BLaER1 (cell line): ENCODE measurements around the gene MRFAP1L1.
A peak's percentile ranks its signal among the peaks of the same experiment; 100 is the strongest.

Source experiments
- H3K27ac ChIP-seq: shearing (Covaris generic); formaldehyde crosslinking; 2 replicates; pipeline ENCODE4 v1.8.1; 2022
- H3K27me3 ChIP-seq: shearing (Covaris generic); formaldehyde crosslinking; 2 replicates; pipeline ENCODE4 v1.8.1; 2022
- H3K36me3 ChIP-seq: shearing (Covaris generic); formaldehyde crosslinking; 2 replicates; pipeline ENCODE4 v1.8.1; 2022
- H3K4me1 ChIP-seq: shearing (Covaris generic); formaldehyde crosslinking; 2 replicates; pipeline ENCODE4 v1.8.1; 2022
- H3K4me2 ChIP-seq: shearing (Covaris generic); formaldehyde crosslinking; 2 replicates; pipeline ENCODE4 v1.8.1; 2022
- H3K4me3 ChIP-seq: shearing (Covaris generic); formaldehyde crosslinking; 2 replicates; pipeline ENCODE4 v1.8.1; 2022
- H3K9ac ChIP-seq: shearing (Covaris generic); formaldehyde crosslinking; 2 replicates; pipeline ENCODE4 v1.8.1; 2022
- H3K9me3 ChIP-seq: shearing (Covaris generic); formaldehyde crosslinking; 2 replicates; pipeline ENCODE4 v1.8.1; 2022
- H4K20me1 ChIP-seq: shearing (Covaris generic); formaldehyde crosslinking; 2 replicates; pipeline ENCODE4 v1.8.1; 2022
- Cebpa-rat ChIP-seq: shearing (Covaris generic); IDR thresholded peaks from 2 replicates; pipeline ENCODE4 v1.8.1; 2022

MRFAP1L1 gene

GRCh38 chr4:6716958-6717655 lies 7.4 kb upstream of the MRFAP1L1 start:
- H3K27ac ChIP-seq: peak overlapping the region; percentile 96
- H4K20me1 ChIP-seq: peaks cover 34% of the 10 kb centered on the region
- no peaks in the 10 kb centered on the region for H3K36me3 ChIP-seq
- H3K27me3 ChIP-seq: no peaks in the 10 kb centered on the region
- no peak for TF ChIP-seq Cebpa-rat
- H3K9ac ChIP-seq: peak overlapping the region; percentile 95
- peak overlapping the region; percentile 84 for H3K4me2 ChIP-seq
- peak overlapping the region; percentile 95 for H3K4me3 ChIP-seq
- no peaks in the 10 kb centered on the region for H3K9me3 ChIP-seq
- H3K4me1 ChIP-seq: peaks cover 44% of the 10 kb centered on the region

- peaks cover 34% of the 10 kb centered on the region for H4K20me1 ChIP-seq
- no peaks in the 10 kb centered on the region for H3K9me3 ChIP-seq
- H3K4me2 ChIP-seq: peak within 1 kb of the TSS; percentile 84
- no peak for TF ChIP-seq Cebpa-rat
- no peaks in the 10 kb centered on the region for H3K36me3 ChIP-seq
- peak within 1 kb of the TSS; percentile 95 for H3K9ac ChIP-seq
- peak within 1 kb of the TSS; percentile 95 for H3K4me3 ChIP-seq
- H3K27ac ChIP-seq: peak within 1 kb of the TSS; percentile 96
- H3K27me3 ChIP-seq: no peaks in the 10 kb centered on the region
- peaks cover 44% of the 10 kb centered on the region for H3K4me1 ChIP-seq
Observed at GRCh38 chr4:6716018-6716911, 6.6 kb upstream of the MRFAP1L1 start, which contains the start of gene BLOC1S4. Gene BLOC1S4 (plus strand): TSS chr4:6716174. CDS start chr4:6716210, 36 bp downstream.

GRCh38 chr4:6715704-6716017 lies 6.0 kb upstream of the MRFAP1L1 start:
- Histone ChIP-seq H3K27me3 (no peaks in the 10 kb centered on the region), H3K4me3 (peak overlapping the region; percentile 95), H3K4me2 (peak overlapping the region; percentile 84), H3K9ac (peak overlapping the region; percentile 95), H3K36me3 (no peaks in the 10 kb centered on the region), H4K20me1 (peaks cover 34% of the 10 kb centered on the region), H3K27ac (peak overlapping the region; percentile 96), H3K4me1 (peaks cover 44% of the 10 kb centered on the region), H3K9me3 (no peaks in the 10 kb centered on the region)
- TF ChIP-seq Cebpa-rat: no peak

GRCh38 chr4:6714954-6715353 lies 5.3 kb upstream of the MRFAP1L1 start:
- peak overlapping the region; percentile 84; the same call in 1 of the 2 replicates for H3K4me2 ChIP-seq
- no peaks in the 10 kb centered on the region for H3K9me3 ChIP-seq
- no peak overlapping the region for H3K27ac ChIP-seq
- peaks cover 44% of the 10 kb centered on the region for H3K4me1 ChIP-seq
- no peak for TF ChIP-seq Cebpa-rat
- no peaks in the 10 kb centered on the region for H3K27me3 ChIP-seq
- H3K36me3 ChIP-seq: no peaks in the 10 kb centered on the region
- H3K4me3 ChIP-seq: no peak overlapping the region
- peaks cover 34% of the 10 kb centered on the region for H4K20me1 ChIP-seq
- no peak overlapping the region for H3K9ac ChIP-seq

GRCh38 chr4:6710996-6711395 lies 1.3 kb upstream of the MRFAP1L1 start:
- Histone ChIP-seq H3K4me3 (no peak overlapping the region), H3K9ac (no peak overlapping the region), H3K4me1 (peaks cover 47% of the 10 kb centered on the region), H3K36me3 (peaks cover 22% of the 10 kb centered on the region), H3K4me2 (no peak overlapping the region), H4K20me1 (peaks cover 34% of the 10 kb centered on the region), H3K27ac (no peak overlapping the region), H3K9me3 (no peaks in the 10 kb centered on the region), H3K27me3 (no peaks in the 10 kb centered on the region)
- no peak for TF ChIP-seq Cebpa-rat

- peaks cover 50% of the 10 kb centered on the region for H3K4me1 ChIP-seq
- H3K27me3 ChIP-seq: no peaks in the 10 kb centered on the region
- H3K9ac ChIP-seq: peak overlapping the region; percentile 62; the same call in 1 of the 2 replicates
- H4K20me1 ChIP-seq: peaks cover 41% of the 10 kb centered on the region
- H3K9me3 ChIP-seq: no peaks in the 10 kb centered on the region
- peak overlapping the region; percentile 88 for H3K4me3 ChIP-seq
- peak overlapping the region; percentile 36 for H3K27ac ChIP-seq
- peaks cover 28% of the 10 kb centered on the region for H3K36me3 ChIP-seq
- H3K4me2 ChIP-seq: peak overlapping the region; percentile 97
- no peak for TF ChIP-seq Cebpa-rat
Observed at GRCh38 chr4:6710282-6710681, 617 bp upstream of the MRFAP1L1 start.

GRCh38 chr4:6706173-6706572 lies 3.5 kb downstream of the MRFAP1L1 start:
- peaks cover 48% of the 10 kb centered on the region for H3K4me1 ChIP-seq
- TF ChIP-seq Cebpa-rat: no peak
- H3K36me3 ChIP-seq: peaks cover 68% of the 10 kb centered on the region
- H4K20me1 ChIP-seq: peaks cover 62% of the 10 kb centered on the region
- no peak overlapping the region for H3K4me3 ChIP-seq
- H3K9me3 ChIP-seq: peaks cover 12% of the 10 kb centered on the region
- no peak overlapping the region for H3K9ac ChIP-seq
- H3K27ac ChIP-seq: no peak overlapping the region
- H3K27me3 ChIP-seq: no peaks in the 10 kb centered on the region
- H3K4me2 ChIP-seq: peak overlapping the region; percentile 97

DNA sequence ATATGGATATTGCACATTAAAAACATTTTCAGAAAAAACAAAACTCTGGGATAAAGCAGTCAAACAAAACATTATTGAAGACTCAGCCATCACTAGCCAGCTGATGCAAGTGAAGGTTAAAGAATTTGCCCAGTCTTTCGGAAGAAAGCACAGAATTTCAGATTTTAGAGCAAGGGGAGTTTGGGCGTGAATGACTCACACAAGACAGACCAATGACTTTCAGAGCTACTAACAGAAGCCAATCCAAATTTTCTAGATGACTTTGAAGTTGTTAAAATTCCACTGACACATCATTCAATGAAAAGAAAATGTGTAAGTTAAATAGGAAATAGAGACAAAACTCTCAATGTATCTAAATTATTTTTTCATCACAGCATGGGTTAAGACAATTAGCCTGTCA lies 4.0 kb downstream of the MRFAP1L1 start:
- peaks cover 44% of the 10 kb centered on the region for H3K4me1 ChIP-seq
- no peak overlapping the region for H3K4me3 ChIP-seq
- no peak overlapping the region for H3K27ac ChIP-seq
- peaks cover 12% of the 10 kb centered on the region for H3K9me3 ChIP-seq
- no peak overlapping the region for H3K4me2 ChIP-seq
- peaks cover 71% of the 10 kb centered on the region for H3K36me3 ChIP-seq
- H3K9ac ChIP-seq: no peak overlapping the region
- H3K27me3 ChIP-seq: no peaks in the 10 kb centered on the region
- TF ChIP-seq Cebpa-rat: no peak
- H4K20me1 ChIP-seq: peaks cover 62% of the 10 kb centered on the region

DNA sequence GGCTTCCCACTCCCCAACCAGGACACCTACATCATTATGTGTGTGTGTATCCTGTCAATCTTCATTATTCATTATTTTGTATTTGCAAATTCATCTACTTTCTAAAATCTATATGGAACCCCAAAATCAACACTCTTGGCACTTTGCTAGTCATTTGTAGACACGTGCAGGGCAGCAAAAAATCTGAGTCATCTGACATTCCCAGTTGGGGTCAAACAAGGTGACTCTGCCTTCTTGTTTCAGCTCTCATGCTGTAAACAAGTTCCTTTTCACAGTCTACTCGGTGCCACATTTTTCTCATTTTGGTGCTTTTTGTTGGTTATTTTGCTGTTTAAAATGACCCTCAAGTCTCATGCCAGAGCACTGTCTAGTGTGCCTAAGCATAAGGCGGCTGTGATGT lies 5.9 kb downstream of the MRFAP1L1 start:
- TF ChIP-seq Cebpa-rat: no peak
- Histone ChIP-seq H3K4me2 (no peak overlapping the region), H3K27ac (no peak overlapping the region), H3K9ac (no peak overlapping the region), H3K4me1 (peaks cover 47% of the 10 kb centered on the region), H3K4me3 (no peak overlapping the region), H3K9me3 (peaks cover 12% of the 10 kb centered on the region), H4K20me1 (peaks cover 56% of the 10 kb centered on the region), H3K36me3 (peaks cover 87% of the 10 kb centered on the region), H3K27me3 (no peaks in the 10 kb centered on the region)

DNA sequence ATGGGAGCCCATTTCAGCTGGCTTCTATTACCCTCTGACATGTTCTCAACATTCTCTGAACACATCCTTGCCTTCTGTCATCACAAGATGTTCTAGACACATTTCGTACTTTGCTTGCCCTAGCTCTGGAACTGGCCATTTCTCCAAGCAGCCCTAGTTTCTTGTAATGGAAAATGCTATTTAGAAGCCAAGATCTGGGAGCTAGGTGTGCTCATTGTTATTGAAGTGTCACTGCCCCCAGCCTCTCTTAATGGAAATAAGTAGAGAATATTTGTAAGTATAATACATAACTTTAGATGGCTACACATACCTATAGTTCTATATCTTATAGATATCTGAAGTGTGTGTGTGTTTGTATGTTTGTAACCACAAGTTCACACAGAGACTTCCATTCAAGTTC lies 6.9 kb downstream of the MRFAP1L1 start:
- Histone ChIP-seq H3K27me3 (no peaks in the 10 kb centered on the region), H3K27ac (no peak overlapping the region), H3K36me3 (peaks cover 83% of the 10 kb centered on the region), H3K9me3 (peaks cover 12% of the 10 kb centered on the region), H3K4me2 (no peak overlapping the region), H3K9ac (no peak overlapping the region), H3K4me3 (no peak overlapping the region), H3K4me1 (peaks cover 42% of the 10 kb centered on the region), H4K20me1 (peaks cover 46% of the 10 kb centered on the region)
- TF ChIP-seq Cebpa-rat: no peak
